OCI-LY7 (cell line): ENCODE data around the gene RFX3.

Experiments
- CTCF ChIP-seq: fragments of 200-600 bp; sonication (generic); conservative IDR thresholded peaks from 2 replicates; pipeline ENCODE4 v1.5.1; 2014; ENCODE audit warnings: mild to moderate bottlenecking, antibody characterized with exemption, low read length, moderate library complexity, mixed read lengths
- EZH2phosphoT487 ChIP-seq: fragments of 200-600 bp; sonication (generic); IDR thresholded peaks from 2 replicates; pipeline ENCODE4 v1.6.1; 2018; ENCODE audit warnings: low read depth, borderline replicate concordance, mild to moderate bottlenecking, mixed run types, antibody characterized with exemption, low read length, moderate library complexity, mixed read lengths

- TF ChIP-seq CTCF (no peak), EZH2phosphoT487 (no peak)
Measured at GRCh38 chr9:3271157-3271556, 254.6 kb downstream of the RFX3 start.
